ENCODE results near the gene ABCG2.
"Not testable (repeated sequence)": the region's sequence is repeated elsewhere in the genome, so short reads cannot be mapped to it uniquely, and the experiment has no call there.

Gene ABCG2

DNA sequence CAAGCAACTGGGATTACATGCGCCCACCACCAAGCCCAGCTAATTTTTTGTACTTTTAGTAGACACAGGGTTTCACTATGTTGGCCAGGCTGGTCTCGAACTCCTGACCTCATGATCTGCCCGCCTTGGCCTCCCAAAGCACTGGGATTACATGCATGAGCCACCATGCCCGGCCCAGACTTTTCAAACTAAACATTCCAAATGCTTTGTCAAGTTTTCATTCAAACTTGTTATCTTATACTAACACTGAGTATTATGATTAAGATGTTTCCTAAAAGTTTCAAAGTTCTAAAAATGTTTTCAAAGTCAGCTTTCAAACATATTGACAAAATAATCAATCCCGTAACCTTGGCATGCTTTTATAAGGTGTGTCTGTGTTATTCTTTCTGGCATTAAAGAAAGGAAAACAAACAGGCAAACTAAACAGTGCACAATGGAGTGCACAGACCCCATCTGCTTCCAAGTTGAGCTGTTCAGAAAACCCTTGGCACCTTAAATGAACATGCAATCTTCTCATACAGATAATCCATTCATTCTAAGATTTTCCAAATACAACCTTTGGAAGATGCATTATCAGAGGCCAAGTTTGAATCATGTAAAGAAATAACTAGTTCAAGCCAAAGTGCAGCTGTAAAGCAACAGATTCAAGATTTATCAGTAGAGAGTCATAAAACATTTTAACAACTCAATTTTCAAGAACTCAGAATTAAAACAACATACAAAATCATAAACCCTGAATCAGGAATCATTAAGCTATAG, 49.1 kb downstream of the ABCG2 start:
- no peak for DNase-seq

DNA sequence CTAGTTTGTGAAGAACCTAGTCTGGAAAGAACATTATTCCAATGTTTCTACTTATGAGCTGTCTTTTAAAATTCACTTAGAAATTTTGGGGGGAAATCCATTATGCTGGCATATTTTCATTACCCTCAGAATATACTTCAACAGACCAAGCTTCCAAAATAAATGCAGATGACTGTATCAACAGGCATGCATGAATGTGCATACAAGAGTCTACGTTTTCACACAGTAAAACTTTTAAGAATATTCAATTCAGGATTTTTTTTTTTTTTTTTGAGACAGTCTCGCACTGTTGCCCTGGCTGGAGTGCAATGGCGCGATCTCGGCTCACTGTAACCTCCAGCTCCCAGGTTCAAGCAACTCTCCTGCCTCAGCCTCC, 49.7 kb downstream of the ABCG2 start:
- no peak for DNase-seq

DNA sequence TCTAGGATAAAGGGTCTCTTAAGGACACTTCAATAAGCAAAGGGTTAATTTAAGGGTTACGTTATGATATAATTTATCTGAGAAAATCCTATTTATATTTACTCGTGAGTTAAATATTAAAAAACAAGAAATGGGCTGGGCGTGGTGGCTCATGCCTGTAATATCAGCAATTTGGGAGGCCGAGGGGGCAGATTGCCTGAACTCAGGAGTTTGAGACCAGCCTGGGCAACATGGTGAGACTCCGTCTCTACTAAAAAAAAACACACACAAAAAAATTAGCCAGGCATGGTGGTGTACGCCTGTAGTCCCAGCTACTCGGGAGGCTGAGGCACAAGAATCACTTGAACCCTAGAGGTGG, 50.4 kb downstream of the ABCG2 start:
- not testable (repeated sequence) for DNase-seq

DNA sequence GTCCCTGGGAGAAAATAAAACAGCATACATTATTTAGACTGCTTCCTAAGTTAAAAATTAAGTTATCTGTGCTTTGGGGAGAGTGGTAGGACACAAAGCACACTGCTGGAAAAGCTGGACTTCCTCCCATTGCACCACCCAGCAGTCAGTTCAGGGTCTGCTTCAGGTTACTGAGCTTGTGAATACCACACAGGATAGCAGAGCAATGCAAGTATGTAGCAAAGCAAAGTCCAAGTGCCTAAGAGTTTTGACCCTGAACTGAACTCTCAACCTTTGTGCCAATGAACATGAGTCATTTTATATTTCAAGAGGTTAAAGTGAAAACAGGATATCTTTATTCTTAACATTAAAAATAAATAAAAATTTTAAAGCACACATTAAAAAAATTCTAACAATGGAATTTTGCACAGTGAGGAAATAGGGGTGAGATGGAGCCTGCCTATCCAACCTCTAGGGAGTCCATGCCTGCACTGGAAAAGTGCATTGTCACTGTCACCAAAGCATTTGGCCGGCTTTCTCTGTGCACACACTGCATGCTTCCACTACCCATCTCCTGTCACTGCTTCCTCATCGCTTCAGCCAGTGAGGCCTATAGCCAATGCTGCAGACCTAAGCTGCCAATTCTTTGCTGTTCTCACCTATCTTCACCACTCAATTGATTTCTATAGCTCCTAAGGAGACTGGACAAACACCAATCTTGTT, 50.9 kb downstream of the ABCG2 start:
- no peak for DNase-seq

DNA sequence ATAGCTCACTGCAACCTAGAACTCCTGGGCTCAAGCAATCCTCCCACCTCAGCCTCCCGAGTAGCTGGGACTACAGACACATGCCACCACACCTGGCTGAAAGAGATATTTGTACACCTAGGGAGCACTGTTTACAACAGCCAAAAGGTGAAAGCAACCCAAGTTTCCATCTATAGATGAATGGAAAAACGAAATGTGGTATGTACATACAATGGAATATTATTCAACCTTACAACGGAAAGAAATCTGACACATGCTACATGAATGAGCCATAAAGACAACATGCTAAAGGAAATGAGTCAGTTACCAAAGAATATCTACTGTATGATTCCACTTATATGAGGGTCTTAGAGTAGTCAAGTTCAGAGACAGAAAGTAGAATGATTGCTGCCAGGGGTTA, 52.2 kb downstream of the ABCG2 start:
- no peak for DNase-seq

DNA sequence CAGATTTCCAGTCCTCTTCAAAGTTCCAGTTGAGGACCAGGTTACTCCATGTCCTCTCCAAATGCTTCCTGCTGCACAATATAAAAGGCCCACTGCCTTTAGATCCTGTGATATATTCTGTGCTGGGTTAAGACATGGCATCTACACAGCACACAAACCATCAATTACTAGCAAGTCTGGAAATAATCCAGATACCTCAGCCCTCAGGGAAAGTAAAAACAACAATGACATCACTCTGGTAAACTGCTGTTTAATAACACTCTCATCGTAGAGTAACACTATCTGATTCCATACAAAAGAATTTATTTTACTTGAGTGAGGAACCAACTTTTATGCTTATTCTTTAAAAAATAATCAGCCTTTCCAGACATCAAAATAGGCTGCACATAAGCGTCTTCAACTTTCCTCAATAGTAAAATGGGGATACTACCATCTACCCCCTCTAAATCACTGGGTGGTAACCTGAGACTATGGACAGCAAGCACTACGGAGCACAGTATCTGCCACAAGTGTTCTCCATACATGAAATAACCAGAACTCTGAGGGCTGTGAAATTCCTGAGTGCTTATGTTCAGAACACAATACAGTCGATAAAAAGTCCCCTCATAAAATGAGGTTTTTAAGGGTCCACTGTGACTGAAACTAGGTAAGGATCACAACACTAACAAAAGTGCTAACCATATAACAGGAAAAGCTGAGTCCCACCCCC, 53.4 kb downstream of the ABCG2 start:
- DNase-seq, result no peak

DNA sequence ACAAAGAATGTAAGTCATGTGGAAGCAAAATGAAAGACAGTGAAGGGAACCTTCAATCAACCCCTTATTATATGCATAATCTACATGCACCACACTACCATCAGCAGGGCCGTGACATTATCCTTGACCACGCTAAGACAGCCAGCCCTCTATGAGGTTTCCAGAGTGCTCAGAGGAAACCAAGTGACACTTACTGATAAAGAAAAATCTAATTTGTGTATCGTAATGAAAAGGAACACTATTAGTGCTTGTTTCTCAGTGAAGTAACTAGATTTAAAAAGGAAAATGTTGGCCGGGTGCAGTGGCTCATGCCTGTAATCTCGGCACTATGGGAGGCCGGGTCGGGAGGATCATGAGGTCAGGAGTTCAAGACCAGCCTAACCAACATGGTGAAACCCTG, 56.4 kb downstream of the ABCG2 start:
- DNase-seq, result no peak

DNA sequence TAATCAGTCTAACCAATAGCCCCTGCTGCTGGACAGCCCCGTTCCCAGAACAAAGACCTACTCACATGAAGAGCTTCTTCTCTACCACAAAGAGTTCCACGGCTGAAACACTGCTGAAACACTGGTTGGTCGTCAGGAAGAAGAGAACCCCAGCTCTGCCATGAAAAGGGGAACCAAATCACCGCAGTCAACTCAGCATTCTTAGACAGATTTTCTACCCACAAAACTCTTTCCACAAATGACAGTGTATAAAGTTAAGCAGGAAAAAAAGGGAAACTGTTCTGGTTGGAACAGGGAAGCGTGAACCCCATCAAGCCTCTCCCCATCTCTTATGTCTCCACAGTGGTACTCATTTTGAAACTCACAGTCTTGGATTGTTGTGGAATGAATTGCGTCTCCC, 57.3 kb downstream of the ABCG2 start:
- DNase-seq, result no peak

DNA sequence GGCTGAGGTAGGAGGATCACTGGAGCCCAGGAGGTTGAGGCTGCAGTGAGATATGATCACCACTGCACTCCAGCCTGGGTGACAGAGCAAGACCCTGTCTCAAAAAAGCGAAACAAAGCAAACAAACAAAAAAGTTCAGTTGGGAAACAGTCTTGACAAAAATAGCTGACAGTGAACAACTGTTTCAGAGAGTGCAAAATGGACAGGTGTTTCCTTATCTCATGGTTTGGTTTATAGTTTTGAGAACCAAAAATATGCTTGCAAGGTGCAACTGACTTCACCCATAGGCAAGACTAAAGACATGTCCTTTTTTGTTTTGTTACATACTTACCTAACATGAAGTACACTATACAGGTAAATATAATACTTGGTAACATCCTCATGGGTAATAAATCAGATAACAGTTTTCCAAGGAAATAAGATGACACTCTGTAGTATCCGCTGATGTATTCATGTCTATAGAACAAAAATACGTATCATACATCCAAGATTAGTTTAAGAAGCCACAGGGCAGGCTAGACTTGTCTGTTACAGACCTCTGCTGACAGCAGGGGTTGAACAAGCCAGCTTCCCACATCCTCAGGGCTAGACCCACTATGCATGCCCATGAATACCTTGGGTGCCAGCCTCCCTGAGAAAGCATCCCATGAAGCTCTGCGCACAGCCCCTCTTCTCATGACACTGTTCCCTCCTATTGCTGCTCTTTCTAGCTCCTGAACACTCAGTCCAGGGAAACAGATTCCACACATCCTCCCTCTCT, 59.3 kb downstream of the ABCG2 start:
- DNase-seq, result no peak

DNA sequence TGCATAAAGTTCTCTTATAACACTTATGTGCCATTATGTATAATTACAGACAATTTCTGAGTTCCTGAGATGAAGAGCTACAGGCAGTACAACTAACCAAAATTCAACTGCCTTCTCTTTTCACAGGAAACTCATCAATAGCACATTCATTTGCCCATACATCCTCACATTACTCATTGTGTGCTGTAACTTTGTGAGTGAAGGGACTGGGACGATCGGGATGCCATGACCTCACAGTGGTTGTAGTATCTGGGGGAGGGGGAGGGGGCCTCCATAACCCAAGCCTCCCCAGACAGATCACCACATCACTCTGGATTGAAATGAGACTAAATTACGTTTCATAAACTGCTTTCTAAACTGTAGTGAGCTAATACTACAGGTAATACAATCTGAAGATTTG, 60.7 kb downstream of the ABCG2 start:
- DNase-seq, result no peak

DNA sequence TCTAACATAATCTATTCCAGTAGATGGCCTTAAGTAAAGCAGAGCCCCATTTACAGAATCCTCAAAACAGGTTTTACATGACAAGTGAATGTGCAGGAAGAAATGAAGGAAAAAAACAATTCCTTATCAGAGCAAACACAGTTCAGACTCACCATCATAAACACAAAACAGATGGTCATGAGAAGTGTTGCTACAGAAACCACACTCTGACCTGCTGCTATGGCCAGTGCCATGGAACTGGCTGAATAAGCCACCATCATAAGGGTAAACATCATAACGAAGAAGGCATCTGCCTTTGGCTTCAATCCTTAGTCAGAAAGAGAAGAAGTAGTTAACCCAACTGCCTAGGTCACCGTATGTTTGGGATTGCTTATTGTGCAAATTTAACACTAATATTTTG, 61.1 kb downstream of the ABCG2 start:
- DNase-seq, result no peak

DNA sequence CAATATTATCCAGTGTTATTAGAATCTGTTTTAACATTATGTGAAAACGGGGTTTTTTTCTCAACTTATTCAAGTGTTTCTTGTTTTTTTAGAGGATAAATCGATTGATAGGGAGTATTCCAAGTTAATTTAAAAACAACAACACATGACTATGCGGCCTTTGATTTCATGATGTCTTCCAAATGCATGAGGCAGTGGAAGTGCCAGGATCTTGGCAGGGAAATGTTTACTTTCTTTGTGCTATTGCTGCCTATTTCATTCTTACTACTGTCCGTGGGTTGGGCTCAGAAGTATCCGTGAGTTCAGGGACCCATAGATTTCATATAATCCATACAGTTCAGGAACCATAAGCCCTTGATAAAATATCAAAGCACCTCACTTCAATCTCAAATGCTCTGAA, 64.6 kb downstream of the ABCG2 start:
- no peak for DNase-seq

DNA sequence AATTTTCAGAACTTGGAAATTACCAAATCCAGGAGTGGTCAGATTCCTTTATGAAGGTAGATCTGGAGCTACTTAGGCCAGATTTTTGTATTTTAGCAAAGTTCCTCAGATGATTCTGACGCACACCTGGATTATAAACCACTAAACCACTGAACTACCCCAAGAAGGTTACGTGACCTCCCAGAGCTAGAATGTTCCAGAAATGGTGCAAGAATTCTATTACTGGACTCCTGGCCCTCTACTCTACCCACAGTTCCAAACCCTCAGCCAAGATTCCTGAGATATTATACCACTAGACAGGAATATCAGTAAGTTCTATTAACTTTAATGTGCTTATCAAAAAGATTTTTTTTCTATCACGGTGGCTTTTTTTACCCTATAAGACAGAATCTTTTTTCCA, 67.1 kb downstream of the ABCG2 start:
- DNase-seq, result no peak

DNA sequence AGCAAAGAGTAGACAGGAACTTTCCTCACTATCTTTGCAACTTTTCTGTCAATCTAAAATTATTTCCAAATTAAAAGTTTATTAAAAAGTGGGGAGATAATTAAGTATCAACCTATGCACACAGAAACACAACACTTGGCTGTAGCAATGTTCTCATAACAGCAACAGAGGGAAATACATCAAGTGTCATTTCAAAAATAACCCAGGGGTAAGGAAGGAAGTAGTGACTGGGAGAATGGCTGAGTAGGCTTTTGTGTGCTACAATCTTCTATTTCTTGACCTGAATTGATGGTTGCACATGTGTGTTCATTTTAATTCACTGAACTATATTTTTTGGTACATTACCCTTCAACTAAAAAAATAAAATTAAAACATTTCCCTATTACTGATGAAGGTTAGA, 67.5 kb downstream of the ABCG2 start:
- DNase-seq, result no peak

DNA sequence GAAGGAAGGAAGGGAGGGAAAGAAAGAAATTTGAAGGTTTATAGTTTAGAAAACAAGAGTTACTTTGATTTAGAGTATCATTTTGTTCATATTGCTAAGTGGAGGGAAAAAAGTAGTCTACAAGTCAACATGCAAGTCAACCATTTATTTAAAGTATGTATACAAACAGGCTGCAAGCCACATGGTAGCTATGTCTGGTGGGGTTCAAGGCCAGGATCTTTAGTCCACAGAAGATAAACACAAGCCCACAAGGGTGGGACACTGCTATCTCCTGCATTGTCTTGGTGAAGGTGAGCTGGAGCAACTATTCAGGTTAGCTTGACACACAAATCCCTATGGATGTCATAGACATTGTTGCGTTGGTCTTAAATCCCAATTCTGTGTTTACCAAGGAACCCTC, 71.4 kb downstream of the ABCG2 start:
- DNase-seq, result no peak

DNA sequence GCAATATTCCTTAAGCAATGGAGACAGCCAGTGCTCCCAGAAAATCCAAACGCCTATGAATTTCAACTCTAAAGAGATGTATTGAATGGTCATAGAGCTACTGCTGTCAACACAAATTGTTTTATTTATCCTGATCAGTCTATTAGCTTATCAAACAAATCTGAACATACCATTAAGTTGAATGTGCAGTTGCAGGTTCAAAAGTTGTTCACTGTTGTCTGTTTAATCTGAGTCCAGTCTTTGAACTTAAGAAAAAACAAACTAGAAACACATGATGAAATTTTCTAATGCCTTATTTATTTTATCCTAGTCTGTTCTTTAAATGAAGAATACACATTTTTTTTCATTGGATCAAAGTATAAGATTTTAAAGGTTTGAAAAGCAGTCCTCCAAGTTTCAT, 77.8 kb downstream of the ABCG2 start:
- no peak for DNase-seq

DNA sequence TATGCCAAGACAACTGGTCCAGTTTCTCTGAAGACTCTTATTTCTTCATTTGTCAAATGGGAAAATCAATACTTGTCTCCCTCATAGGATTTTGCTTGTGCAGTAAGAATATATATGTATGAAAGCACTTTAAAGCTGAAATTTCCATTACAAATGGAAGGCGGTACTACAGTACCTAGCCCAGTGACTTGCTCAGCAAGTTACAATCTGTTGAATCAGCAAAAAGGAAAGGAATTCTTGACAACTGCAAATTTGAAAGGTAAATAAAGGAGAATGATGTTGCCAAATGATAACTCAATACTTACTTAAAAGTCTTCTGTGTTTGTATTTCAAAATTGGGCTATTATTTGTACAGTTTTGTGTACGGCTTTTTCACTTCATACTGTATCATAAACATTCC, 79.9 kb downstream of the ABCG2 start:
- no peak for DNase-seq

DNA sequence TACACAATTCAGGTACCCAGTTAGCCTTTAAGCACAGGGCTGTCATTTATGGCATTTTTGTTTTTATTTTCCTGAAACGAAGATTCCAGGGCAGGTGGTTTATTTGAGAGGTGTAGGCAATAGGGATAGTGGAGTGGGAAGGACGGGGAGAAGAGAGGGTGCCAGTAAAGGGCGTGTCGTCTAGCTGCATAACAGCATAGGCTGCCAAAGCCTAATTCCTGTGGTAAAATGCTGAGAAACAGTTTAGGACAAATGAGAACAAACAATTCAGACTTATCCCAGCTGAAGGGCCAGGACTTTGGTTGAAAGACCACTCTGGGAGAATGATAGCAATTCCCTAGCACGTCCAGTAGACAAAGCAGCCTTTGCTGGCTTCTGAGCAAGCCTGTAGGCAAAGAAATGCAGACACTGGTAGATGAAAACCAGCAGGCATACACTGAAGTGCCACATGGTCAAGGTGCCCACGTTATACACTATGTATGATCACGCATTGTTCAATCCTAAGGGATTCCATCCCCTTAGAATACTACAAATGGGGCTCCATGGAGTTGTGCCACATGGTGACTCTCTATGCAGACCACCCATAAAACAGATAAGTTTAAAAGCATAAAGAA, 80.4 kb downstream of the ABCG2 start:
- no peak for DNase-seq

DNA sequence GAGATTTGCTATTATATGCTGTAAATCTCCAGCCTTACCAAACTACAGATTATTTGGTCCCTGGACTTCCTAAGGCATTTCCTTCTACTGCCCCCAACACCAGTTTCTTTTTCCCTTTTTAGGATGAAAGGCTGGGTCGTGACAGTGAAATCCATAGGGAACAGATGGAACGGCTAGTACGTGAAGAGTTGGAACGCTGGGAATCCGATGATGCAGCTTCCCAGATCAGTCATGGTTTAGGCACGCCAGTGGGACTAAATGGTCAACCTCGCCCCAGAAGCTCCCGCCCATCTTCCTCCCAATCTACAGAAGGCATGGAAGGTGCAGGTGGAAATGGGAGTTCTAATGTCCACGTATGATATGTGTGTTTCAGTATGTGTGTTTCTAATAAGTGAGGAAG, 83.1 kb downstream of the ABCG2 start:
- no peak for DNase-seq

DNA sequence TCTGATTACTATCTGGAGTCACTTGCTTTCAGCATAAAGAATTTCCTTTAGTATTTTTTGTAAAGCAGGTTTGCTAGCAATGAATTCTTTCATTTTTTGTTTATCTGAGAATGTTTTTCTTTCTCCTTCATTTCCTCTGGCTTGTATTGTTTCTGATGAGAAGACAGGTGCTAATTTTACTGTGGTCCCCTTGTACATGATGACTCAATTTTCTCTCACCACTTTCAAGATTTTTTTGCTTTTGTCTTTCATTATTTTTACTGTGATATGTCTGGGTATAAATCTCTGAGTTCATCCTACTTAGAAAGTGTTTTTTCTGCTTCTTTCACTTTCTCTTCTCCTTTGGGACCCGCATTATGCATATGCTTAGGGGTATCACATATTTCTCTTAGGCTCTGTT, 88.4 kb downstream of the ABCG2 start:
- no peak for DNase-seq

DNA sequence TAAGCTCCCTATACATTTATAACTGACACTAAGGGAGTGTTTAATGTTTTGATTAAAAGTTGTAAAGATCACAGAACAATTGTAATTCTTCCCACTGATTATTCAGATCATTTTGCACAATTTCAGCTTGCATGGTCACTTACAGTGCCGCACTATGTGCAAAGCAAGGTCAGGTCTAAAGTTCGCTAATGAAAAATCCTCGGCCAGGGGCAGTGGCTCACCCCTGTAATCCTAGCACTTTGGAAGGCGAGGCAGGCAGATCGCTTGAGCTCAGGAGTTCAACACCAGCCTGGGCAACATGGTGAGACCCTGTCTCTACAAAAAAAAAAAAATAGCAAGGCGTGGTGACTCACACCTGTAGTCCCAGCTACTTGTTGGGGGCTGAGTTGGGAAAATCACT, 94.0 kb downstream of the ABCG2 start:
- DNase-seq, result no peak

DNA sequence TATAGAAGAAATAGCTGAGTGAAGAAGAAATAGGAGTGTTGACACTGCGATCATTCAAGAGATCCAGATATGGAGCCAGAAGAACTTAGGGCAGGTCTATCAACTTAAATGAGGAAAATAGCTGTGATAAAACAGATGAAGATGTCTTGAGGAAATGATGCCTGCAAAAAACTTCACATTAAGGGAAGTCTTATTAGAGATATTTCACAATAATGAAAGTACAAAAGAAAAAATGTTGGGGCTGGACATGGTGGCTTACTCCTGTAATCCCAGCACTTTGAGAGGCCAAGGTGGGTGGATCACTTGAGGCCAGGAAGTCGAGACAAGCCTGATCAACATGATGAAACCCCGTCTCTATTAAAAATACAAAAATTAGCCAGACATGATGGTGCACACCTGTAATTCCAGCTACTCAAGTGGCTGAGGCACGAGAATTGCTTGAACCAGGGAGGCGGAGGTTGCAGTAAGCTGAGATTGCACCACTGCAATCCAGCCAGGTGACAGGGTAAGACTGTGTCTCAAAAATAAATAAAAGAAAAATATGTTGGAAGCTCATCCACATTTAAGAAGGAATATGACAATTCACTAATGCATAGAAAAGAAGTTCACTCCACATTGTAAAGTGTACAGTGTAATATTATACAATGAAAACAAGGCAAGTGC, 94.7 kb downstream of the ABCG2 start:
- DNase-seq, result no peak

DNA sequence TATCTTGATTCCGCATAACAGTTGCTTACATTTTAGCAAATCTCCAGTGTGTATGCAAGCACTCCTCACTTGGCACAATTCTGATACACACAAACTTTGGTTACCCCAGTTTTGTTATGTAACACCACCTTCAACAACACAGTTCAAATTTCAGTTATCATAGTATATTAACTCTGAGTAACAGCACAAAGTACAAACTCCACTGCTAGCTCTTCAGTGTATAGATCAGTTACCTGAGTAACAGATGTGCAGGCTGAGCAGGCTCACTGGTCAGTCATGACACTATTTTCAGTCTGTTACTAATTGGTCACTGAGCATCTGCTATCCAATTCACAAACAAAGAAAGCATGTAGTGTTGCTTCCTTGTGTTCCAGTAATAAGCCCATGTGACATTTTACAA, 95.6 kb downstream of the ABCG2 start:
- DNase-seq, result no peak

Data from NCI-H2171 treated with DMSO at 0.1 percent for 48 hours (cell line).